ENCODE data around the gene LRRC19.

- TF ChIP-seq POLR2A (IDR thresholded peaks at IDR 0.05; ENCODE audit: borderline replicate concordance, extremely low read depth, insufficient read depth, insufficient read length) (no peak), SP1 (IDR thresholded peaks at IDR 0.05; ENCODE audit: low read depth) (no peak), MAX (IDR thresholded peaks at IDR 0.05) (no peak), CTCF (IDR thresholded peaks at IDR 0.05 in 2 of 3, conservative IDR thresholded peaks at IDR 0.05 in 1 of 3; ENCODE audit: borderline replicate concordance in 1 of 3, insufficient read depth in 1 of 3, low read depth in 2 of 3, low read length in 2 of 3) (no peak), EGR1 (IDR thresholded peaks at IDR 0.05; ENCODE audit: low read depth) (no peak), EZH2 (IDR thresholded peaks at IDR 0.05) (no peak), POLR2AphosphoS5 (IDR thresholded peaks at IDR 0.05; ENCODE audit: low read depth, low read length) (no peak), CEBPB (IDR thresholded peaks at IDR 0.05; ENCODE audit: low read depth) (no peak), YY1 (IDR thresholded peaks at IDR 0.05; ENCODE audit: extremely low read depth, insufficient replicate concordance, low read depth, low read length) (no peak), JUND (IDR thresholded peaks at IDR 0.05) (no peak)
These were observed 33.8 kb downstream of the LRRC19 start for GRCh38 chr9:26971721-26972120.

Measured in HCT116 (cell line).